CD4-positive, alpha-beta T cell treated with Interferon alpha-2 for 1 hour (primary cell): ENCODE measurements around the gene APLP2.
"Not testable (repeated sequence)": the region's sequence is repeated elsewhere in the genome, so short reads cannot be mapped to it uniquely, and the experiment has no call there.

Experiments used
- DNase-seq, 2 donors: peaks; one replicate each; pipeline ENCODE4 v3.0.0-alpha.2; 2020 to 2022

The APLP2 gene

DNA sequence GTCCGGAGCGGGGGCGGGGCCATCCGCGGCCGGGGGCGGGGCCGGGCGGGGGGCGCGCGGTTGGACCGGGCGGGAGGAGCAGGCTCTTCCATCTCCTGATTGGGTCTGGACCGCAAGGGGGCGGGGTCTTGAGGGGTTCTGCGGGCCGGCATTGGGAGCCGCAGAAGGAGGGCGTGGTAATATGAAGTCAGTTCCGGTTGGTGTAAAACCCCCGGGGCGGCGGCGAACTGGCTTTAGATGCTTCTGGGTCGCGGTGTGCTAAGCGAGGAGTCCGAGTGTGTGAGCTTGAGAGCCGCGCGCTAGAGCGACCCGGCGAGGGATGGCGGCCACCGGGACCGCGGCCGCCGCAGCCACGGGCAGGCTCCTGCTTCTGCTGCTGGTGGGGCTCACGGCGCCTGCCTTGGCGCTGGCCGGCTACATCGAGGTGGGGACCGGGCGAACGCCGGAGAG, at the start of gene APLP2:
TSS of gene APLP2 (plus strand) at position 236 of the 450 bp plus-strand sequence. CDS start at position 320, 84 bp downstream.
- peak; percentile 98 for DNase-seq

DNA sequence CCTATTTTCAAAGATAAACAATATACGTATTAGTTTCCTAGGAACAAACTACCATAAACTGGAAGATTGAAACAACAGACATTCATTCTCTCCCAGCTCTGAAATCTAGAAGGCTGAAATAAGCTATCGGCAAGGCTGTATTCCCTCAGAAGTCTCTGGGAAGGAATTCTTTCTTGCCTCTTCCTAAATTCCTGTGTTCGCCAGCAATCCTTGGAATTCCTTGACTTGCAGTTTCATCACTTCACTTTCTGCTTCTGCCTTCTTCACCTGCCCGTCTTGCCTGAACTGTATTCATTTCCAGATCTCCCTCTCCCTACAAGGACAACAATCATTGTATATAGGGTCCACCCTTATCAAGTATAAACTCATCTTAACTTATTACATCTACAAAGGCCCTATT, 49.4 kb upstream of the APLP2 start:
- no peak for DNase-seq

DNA sequence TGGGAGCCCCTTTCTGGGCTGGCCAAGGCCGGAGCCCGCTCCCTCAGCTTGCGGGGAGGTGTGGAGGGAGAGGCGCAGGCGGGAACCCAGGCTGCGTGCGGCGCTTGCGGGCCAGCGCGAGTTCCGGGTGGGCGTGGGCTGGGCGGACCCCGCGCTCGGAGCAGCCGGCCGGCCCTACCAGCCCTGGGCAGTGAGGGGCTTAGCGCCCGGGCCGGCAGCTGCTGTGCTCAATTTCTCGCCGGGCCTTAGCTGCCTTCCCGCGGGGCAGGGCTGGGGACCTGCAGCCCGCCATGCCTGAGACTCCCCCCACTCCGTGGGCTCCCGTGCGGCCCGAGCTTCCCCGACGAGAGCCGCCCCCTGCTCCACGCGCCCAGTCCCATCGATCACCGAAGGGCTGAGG, 48.1 kb upstream of the APLP2 start:
- not testable (repeated sequence) for DNase-seq

DNA sequence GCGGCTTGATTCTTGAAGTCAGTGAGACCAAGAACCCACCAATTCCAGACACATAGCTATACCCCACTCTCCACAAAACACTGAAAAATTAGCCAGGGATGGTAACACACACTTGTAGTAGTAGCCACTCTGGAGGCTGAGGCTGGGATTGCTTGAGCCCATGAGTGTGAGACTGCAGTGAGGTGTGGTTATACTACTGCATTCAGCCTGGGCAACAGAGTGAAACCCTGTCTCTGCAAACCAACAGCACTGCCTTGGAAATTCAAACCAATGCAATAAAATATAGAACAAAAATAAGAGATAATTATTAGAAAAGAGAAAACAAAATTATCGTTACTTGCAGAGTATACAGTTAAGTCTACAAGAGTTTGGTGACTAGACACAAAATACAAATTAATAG, 46.9 kb upstream of the APLP2 start:
- DNase-seq = no peak

DNA sequence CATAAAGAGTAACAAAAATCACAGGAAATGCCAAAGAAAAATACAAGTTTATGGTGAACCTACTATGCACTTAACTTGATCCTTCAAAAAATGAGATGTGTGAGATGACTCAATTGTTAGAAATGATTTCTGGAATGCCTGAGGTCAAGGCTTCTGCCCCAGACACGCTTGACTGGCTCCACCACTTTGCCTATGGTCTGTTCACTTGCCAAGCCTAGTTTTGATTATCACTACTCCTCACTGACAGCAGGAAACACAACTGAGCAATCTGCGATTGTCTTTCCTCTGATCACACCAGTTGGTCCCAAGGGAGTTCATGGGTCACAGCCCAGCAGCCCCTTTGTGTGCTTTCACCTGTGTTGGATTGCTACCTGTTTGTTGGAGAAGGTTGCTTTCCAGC, 46.5 kb upstream of the APLP2 start:
- DNase-seq = peak in 1 of 2 donors; percentile 30

DNA sequence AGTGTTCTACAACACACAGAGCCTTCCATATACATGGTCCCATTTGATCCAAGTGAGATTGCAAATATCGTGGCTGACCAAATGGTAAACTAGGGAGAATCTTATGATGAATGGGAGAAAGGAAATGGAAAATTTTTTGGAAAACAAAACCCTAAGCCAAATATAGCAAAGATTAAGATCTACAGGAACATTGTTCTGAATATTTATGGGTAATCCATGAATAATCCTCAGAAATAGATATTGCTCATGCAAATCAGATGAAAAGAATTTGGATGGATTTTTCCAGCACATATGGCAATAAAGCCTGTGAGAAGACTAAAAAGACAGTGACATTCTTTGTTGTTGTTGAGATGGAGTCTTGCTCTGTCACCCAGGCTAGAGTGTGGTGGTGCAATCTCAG, 45.3 kb upstream of the APLP2 start:
- DNase-seq = no peak

DNA sequence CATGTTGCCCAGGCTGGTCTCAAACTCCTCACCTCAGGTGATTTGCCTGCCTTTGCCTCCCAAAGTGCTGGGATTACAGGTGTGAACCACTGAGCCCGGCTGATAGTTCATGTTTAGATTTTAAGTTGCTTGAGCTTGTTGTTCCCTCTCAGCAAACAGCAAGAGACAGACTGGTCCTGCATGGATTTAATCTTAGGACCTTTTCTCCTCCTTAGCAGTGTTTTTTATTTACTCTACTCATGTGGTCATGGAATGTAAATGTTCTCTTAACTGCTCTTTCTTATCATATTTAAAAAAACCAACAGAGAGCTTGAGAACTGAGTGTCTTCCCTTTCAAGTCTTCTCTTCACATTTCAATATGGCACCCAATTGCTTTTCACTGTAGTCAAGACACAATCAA, 44.3 kb upstream of the APLP2 start:
- DNase-seq = no peak

DNA sequence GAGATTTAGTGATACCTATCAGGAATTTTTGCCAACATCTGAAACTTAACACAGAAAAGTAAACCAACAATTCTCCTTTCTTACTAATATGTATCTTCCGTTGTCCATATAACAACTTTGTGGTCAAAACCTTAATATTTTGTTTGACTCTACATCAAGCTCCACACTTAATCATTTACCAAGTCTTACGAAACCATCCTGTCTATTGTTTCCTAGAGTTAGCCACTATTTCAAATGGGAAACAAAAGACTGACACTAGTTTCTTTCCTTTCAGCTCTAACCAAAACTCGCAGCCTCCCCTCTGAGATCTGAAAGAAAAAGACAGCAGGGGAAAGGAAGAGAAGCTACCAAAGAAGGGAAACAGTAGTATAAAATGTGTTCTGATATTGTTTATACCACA, 40.6 kb upstream of the APLP2 start:
- no peak for DNase-seq

DNA sequence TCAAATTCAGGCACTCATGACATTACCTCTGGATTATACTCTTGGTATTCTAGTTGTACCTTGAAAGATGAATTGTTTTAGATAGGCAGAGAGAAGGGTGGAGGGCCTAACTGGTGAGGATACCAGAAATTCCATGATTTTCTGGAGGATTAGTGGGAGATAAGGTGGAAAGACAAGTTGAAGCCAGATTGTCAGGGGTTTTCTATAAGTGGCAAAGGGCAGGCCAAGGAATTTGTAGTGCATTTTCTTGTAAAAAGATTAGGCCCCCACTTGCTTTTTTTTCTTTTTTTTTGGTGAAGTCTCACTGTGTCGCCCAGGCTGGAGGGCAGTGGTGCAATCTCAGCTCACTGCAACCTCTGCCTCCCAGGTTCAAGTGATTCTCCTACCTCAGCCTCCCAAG, 38.6 kb upstream of the APLP2 start:
- no peak for DNase-seq

DNA sequence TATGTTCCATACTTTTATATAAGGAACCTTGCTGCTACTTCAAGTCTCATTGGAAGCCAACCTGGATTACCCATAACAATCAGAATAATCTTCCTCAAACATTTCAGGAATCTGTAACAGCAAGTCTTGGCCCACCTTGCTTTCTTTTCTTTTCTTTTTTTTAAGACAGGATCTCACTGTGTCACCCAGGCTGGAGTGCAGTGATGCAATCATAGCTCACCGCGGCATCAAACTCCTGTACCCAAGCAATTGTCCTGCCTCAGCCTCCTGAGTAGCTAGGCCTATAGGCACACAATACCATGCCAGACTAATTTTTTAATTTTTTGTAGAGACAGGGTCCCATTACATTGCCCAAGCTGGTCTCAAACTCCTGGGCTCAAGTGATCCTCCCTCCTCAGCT, 37.7 kb upstream of the APLP2 start:
- no peak for DNase-seq

DNA sequence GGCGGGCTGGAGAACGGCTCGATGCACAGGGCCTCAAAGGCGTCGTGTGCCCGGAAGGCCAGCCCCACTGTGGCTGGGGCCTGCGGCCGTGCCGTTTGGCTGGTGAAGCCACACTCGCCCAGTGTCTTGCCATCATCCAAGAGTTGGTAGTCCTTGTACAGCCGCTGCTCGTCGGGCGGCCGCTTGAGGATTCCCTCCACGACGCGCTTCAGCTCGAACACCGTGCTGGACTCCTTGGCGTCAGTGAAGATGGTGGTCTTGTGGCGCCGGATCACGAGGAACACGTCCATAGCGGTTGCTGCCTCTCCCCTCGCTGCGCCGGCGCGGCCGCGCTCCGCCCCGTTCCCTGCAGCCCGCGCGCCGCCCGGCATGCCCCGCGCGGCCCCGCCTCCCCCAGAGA, 36.8 kb upstream of the APLP2 start:
- no peak for DNase-seq

DNA sequence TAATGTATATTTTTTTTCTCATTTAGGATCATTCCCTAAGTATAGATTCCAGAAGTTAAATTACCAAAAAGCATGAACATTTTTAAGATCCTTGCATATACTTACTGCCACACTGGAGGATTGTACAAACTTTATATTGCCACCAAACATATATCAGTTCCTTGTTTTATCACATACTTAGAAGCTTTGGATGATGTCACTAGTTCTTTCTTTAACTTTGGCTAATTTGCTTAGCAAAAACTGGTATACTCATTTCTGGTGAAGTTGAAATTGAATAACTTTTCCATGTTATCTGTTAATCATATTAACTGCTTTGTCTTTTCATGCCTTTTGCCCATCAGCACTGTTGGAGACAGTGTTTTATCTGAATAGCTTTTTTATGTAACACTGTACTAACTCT, 35.5 kb upstream of the APLP2 start:
- no peak for DNase-seq

DNA sequence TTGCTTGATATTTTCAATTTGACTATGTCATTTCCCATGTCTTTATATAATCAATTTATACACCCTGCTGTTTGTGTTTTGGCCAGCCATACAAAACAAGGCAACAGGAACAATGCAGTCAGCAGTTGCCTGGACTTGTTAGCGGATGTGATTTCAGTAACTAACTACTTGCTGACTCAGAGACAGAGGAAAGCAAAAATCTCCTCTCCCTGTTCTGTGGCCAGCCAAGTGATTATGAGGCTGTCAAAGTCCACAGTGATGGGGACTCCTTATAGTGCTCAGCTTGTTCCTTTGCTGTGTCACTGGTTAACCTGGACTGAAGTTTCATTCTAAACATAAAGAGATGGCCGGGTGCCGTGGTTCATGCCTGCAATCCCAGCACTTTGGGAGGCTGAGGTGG, 32.6 kb upstream of the APLP2 start:
- no peak for DNase-seq

DNA sequence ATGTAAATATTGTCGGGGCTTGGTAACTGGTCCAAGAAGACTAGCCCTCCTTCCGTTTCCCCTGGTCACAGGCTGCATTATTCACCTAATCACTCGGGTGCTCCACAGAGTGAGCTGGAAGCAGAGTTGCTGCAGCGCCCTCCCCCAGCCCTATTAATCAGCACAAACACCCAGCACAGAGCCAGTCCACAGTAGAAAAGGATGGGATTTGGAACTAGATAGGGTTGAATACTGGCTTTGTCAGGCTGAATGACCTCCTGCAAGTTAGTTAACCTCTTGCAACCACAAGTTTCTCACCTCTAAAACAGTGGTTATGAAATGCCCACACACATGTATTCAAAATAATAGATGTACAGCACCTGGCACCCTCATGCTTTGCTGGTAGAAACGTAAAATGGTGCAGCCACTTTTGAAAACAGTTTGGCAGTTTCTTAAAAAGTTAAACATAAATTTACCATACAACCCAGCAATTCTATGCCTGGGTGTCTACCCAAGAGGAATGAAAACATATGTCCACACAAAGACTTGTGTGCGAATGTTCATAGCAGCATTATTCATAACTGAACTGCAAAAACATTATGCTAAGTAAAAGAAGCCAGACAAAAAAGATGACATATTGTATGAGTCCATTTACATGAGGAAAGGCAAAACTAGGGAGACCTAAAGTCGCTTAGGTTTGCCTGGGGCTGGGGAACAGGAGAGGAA, 31.7 kb upstream of the APLP2 start:
- no peak for DNase-seq

DNA sequence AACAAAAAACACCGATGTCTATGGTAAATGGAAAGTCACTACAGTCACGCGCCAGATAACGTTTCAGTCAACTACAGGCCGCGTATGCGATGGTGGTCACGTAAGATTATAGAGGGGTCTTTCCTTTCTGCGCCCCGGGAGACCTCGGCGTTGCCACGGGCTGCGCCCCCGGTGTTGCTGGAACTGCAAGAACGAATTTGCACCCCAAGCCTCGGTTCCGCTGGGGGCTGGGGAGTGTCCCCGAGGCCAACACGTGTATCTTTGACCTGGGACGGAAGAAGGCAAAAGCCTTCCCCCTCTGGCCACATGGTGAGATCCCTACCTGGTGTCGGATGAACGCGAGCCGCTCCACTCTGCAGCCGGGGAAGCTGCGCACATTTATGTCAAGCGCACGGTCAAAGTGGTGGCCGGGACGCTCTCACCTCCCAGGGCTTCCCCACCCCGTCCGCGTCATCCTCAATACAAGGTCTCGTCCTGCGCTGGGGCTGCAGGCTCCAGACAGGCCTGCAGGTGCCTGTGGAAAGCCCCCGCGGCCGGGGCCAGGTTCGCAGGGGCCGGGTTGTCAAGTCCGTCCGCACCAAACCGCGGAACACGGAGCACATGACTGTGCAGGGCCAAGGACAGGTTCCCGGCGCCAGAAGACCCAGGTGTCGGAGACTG, 29.3 kb upstream of the APLP2 start:
- no peak for DNase-seq

DNA sequence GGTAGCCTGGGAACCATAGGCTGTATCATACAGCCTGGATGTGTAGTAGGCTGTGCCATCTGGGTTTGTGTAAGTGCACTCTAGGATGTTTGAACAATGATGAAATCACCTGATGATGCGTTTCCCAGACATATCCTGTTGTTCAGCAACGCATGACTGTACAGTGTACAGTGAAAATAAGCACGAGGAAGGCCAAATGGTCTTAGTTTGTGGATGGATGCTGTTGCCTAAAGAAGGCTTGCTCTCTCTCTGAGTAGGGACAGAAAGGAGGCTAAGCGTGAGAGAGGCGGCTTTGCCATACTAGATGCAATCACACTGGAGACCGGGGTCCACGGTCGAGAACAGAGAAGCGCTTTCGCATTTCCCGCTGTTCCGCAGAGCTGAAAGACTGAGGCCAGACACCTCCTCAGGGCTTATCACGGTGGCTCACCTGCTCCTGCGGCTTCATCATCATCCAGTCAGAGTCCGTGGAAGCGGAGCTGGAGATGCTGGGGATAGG, 27.6 kb upstream of the APLP2 start:
- peak in 1 of 2 donors; percentile 17 for DNase-seq

DNA sequence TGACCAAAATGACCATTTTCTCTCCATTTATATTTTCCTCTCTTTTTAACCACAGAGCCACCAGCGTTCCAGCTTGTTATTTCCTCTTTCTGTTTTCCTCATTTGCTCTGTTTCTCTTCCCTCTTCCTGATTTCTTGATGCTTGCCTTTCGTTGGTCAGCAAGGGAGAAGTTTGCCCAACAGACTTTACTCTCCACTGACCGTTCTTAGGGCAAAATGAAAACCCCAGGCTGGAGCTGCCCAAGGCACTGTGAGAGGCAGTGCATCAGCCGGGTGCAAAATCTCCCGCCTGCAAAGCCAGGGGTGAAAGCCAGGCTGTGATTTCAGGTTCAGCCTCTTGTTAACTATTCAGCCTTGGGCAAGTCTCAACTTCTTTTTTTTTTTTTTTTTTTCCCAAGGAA, 26.1 kb upstream of the APLP2 start:
- DNase-seq = no peak

DNA sequence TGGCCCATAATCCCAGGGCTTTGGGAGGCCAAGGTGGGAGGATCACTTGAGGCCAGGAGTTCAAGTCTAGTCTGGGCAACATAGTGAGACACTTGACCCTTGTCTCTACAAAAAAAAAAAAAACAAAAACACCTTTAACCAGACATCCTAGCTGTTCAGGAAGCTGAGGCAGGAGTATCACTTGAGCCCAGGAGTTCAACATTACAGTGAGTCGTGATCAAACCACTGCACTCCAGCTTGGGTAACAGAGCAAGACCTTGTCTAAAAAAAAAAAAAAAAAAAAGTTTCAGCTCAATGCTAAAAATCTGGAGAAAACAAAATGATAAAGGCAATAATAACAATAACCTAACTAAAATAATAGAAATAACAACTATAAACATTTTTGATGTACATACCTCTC, 22.6 kb upstream of the APLP2 start:
- no peak for DNase-seq

DNA sequence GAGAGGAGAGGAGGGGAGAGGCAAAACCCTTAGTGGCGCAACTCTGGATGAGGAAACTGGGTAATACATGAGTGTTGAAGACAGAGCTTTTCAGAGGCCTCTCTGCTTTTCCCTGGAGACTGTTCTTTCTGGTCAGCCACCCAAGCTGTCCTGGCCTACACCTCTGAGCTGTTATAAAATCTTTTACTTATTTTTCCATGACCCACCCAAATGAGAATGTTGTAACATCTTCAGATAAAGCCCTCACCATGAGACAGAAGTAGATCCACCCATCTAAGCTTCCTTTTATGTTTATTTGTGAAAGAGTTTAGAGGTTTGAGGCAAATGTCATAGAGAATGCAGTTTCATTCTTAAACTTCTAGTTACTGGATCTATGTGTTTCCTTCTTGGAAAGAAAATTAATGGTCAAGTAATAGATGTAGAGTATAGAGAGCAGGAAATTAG, 20.3 kb upstream of the APLP2 start:
- peak in 1 of 2 donors; percentile 11 for DNase-seq

DNA sequence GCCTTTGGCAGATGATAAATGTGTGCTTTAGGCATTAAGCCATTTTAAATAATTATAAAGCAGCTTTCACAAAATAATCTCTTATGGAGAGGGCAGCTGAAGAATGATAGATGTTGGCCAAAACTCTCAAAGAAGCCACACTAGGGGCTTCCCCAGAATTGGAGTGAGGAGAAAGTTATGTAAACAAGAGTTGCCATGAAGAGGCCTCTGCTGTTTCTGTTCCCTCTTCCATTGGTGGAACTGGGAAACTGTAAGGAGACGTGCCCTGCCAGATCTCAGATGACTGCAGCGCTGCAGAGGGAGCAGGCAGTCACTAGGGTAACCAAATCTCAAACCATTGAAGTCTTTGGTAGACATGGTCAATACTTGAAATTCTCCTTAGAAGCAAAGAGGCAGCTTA, 19.4 kb upstream of the APLP2 start:
- peak; percentile 15 to 17 for DNase-seq

DNA sequence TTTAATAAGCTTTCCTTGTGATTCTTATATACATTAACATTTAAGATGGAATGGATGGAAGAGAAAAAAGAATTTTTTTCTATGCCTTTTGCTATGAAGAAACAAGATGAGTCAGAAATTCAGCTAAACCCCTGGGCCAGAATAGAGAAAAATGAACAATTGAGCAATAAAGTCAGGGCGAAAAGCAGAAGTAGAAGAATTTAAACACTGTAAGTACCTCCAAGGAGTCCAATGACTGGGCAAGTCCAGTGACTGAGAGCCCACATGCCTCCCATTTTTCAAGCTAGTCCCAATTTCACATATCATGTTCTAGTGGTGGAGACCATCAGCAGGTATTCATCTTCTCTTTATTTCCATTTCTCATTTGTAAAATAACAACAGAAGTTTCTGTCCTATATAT, 18.6 kb upstream of the APLP2 start:
- DNase-seq = peak in 1 of 2 donors; percentile 32

DNA sequence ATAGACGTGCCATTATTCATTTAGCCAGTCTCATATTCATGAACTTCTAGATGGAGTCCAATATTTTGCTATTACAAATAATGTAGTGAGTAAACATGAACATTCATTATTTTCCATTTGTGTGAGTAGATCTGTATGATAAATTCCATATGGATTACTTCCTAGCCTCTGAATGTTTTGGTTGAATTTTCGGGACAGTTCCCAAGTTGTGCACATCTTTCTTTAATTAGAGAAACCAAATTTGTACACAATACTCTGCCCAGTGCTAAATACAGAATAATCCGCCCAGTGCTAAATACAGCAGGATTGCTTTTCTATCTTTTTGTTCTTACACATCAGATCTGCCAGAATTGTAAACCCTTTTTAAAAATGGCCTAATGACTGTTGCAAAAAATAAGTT, 17.1 kb upstream of the APLP2 start:
- no peak for DNase-seq

DNA sequence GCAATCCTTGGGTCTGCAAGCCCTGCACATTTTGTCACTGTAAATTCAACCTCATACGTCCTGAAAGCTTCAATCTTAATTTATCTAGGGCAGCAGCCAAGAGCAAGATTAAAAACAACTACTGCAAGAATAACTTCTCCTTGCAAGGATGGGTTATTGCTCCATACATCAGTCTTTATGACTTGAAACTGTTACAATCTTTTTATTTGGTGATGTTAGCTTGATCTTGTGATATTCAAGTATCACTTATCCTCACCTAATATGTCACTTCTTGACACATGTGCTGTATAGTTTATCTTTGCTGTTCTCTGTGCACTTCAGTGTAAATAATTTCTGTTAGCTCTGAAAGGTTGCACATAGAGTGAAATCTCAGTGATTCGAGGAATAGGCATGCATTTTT, 14.7 kb upstream of the APLP2 start:
- DNase-seq = no peak

DNA sequence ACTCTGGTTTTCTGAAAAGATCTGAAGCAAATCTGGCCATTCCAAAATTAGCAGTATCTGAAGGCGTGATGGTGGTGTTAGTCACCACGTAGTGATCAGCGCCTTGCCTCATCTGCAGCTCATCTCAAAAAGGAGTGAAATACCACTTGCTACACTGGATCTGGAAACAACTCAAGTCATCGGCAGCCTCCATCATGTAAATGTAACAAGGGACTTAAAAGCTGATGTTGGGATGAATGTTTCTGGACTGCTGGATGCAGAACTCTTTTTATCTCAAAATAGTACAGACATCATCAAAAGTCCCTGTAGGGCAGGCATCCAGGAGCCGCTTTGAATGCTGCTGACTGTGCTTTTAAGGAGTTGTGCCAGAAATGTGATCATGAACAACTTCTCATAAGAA, 14.1 kb upstream of the APLP2 start:
- no peak for DNase-seq

DNA sequence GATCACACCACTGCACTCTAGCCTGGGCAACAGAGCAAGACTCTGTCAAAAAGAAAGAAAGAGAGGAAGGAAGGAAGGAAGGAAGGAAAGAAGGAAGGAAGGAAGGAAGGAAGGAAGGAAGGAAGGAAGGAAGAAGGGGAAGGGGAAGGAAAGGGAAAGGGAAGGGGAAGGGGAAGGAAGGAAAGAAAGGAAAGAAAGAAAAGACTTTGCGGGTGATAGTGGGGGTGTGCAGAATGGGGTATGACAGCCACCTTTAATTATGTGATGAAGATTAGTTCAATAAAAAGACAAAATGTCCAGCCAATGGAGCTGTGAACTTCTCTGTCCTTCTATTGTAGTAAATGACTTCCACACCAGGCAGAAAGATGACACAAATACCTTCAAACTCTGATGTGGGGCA, 8.7 kb upstream of the APLP2 start:
- no peak for DNase-seq
